ENCODE measurements around the gene GHR.

The GHR gene

DNA sequence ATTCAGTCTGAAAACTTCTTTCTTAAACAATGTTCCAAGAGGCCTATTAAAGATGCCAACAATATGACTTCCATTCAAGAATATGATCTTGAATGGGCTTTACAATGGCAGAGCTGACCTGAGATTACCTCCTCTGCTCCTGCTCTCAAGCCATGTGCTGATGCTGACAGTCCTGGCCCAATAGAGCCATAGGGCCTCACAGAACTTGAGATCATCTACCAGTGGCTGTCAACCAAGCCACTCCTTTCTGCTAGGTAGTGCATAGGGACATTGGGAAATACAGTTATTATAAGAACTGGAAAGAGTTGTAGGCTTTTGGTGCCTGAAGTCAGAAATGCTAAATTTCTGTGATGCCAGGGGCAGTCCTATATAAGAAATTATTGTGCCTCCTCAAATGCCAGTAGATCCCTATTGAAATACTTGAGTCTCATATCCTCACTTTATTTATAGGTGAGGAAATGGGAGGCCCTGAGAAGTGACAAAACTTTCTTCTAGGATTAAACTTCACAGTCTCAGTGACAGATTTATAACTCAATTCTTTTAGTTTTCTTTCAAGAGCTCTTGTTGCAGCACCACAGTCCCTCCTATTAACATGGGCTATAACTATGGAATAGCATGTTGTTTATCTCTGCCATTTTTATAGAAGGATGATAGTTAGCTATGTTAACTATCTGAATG lies 10.9 kb downstream of the GHR start:
- H3K36me3 Mint-ChIP-seq (ENCODE audit: low read depth): no peaks in the 10 kb centered on the region
- H3K4me3 Mint-ChIP-seq: no peak overlapping the region
- no peak for DNase-seq
- H3K27me3 Mint-ChIP-seq (ENCODE audit: low read depth, poor library complexity): no peaks in the 10 kb centered on the region
- TF ChIP-seq, protein P1, sequence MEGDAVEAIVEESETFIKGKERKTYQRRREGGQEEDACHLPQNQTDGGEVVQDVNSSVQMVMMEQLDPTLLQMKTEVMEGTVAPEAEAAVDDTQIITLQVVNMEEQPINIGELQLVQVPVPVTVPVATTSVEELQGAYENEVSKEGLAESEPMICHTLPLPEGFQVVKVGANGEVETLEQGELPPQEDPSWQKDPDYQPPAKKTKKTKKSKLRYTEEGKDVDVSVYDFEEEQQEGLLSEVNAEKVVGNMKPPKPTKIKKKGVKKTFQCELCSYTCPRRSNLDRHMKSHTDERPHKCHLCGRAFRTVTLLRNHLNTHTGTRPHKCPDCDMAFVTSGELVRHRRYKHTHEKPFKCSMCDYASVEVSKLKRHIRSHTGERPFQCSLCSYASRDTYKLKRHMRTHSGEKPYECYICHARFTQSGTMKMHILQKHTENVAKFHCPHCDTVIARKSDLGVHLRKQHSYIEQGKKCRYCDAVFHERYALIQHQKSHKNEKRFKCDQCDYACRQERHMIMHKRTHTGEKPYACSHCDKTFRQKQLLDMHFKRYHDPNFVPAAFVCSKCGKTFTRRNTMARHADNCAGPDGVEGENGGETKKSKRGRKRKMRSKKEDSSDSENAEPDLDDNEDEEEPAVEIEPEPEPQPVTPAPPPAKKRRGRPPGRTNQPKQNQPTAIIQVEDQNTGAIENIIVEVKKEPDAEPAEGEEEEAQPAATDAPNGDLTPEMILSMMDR (IDR thresholded peaks at IDR 0.05): no peak
- H3K9me3 Mint-ChIP-seq: no peaks in the 10 kb centered on the region
- H3K4me1 Mint-ChIP-seq: peaks cover 8% of the 10 kb centered on the region
- H3K27ac Mint-ChIP-seq: no peak overlapping the region

DNA sequence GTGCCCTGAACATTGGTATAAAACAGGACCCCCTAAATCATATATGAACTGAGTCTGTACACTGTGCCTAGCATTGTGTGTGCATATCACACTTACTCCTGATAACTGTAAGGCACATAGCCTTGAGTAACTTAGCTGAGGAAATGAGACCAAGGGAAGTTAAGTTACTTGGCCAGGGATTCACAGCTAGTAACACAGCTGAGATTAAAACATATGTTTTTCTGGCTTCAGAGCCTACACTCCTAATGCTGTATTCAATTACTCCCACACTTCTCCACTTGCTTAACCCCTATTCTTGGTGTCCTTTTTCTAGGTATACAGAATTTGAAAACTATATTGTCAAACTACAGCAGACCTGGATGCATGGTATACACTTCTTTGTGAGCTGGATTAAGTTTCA lies 12.8 kb downstream of the GHR start:
- TF ChIP-seq, protein P1 (IDR thresholded peaks at IDR 0.05): no peak
- peaks cover 8% of the 10 kb centered on the region for H3K4me1 Mint-ChIP-seq
- H3K36me3 Mint-ChIP-seq (ENCODE audit: low read depth): no peaks in the 10 kb centered on the region
- DNase-seq: no peak
- no peaks in the 10 kb centered on the region for H3K9me3 Mint-ChIP-seq
- no peak overlapping the region for H3K27ac Mint-ChIP-seq
- no peak overlapping the region for H3K4me3 Mint-ChIP-seq
- H3K27me3 Mint-ChIP-seq (ENCODE audit: low read depth, poor library complexity): no peaks in the 10 kb centered on the region

DNA sequence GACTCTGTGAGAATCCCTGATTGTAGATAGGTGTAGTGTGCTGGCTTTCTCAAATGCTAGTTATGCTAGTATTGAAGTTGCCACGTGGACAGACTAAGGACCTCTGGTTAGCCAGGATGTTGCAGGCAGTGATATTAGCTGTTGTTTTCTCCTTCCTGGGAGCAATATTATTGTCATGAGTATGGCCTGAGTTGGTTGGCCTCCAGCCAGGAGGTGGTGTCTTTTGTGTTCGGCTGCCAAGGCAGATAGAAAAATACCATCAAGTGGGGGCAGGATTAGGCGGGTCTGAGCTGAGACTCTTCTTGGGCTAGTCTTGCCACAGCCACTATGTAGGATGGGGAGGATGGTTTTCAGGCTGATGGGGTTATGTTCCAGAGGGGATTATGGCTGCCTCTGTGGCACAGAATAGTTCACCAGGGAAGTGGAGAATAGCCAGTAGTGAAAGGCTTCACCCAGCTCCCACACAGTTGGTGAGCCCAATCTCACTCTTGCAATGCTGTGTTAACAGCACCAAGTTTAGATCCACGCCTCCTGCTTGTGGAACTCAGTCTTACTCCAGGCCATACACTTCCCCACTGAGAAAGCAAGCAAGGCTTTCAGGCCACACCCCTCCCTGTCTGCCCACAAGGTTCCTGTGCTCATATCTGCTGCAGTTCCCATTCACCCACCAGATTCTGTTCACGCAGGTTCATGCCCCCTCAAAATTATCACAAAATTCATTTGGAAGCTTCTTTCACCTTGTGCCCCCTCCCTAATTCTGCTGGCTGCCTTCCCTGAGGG lies 31.2 kb downstream of the GHR start:
- TF ChIP-seq, protein P1 (IDR thresholded peaks at IDR 0.05): no peak
- H3K27me3 Mint-ChIP-seq (ENCODE audit: low read depth, poor library complexity): no peaks in the 10 kb centered on the region

DNA sequence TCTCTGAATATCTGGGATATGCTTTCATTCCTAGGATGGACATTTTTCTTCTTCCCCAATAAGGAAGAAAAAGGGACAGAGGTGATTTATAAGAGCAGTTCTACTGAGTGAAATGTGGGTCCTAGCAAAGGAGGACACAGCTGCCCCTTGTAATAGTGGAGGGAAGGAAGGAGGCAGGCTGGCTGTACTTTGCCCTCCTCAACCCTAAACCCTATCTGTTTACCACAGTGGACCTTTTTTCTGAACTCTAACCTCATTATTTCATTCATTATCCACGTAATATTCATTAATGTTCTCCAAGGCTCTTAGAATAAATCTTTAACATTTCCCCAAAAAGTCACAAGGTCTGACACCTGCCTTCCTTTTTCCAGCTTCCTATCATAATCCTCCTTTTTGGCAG lies 37.8 kb downstream of the GHR start:
- no peaks in the 10 kb centered on the region for H3K36me3 Mint-ChIP-seq (ENCODE audit: low read depth)
- H3K27ac Mint-ChIP-seq: peak overlapping the region; percentile 26
- DNase-seq: no peak
- no peaks in the 10 kb centered on the region for H3K27me3 Mint-ChIP-seq (ENCODE audit: low read depth, poor library complexity)
- no peaks in the 10 kb centered on the region for H3K9me3 Mint-ChIP-seq
- TF ChIP-seq, protein P1 (IDR thresholded peaks at IDR 0.05): no peak
- no peak overlapping the region for H3K4me3 Mint-ChIP-seq
- no peaks in the 10 kb centered on the region for H3K4me1 Mint-ChIP-seq

More for the DNA sequence above, 31.2 kb downstream of the GHR start:
- DNase-seq: no peak
- Mint-ChIP-seq H3K27ac (no peak overlapping the region), H3K4me3 (no peak overlapping the region), H3K36me3 (ENCODE audit: low read depth) (no peaks in the 10 kb centered on the region), H3K9me3 (peaks cover 24% of the 10 kb centered on the region), H3K4me1 (no peaks in the 10 kb centered on the region)

DNA sequence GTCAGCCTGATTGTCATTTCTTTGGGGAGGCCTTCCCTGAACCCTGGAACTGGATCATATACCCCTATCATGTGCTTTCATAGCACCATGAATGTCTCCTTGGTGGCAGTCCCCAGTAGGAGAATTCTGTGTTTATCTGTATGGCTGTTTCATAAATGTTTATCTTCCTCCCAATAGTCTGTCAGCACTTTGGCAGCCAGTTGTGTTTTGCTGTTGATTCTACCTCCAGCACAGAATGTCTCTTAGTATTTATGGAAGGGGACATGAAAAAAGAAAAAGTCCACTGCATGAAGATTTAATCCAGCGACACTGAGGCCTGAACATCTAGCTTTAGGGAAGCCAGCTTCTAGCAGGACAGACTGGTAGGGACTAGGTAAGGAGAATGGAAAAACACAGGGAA lies 38.3 kb downstream of the GHR start:
- Mint-ChIP-seq H3K27me3 (ENCODE audit: low read depth, poor library complexity) (no peaks in the 10 kb centered on the region), H3K4me1 (no peaks in the 10 kb centered on the region), H3K9me3 (no peaks in the 10 kb centered on the region), H3K36me3 (ENCODE audit: low read depth) (no peaks in the 10 kb centered on the region), H3K27ac (peak overlapping the region; percentile 26), H3K4me3 (no peak overlapping the region)
- no peak for DNase-seq
- TF ChIP-seq, protein P1 (IDR thresholded peaks at IDR 0.05): no peak

Data from nephron progenitor cell (in vitro differentiated cells).